Muscle layer of colon (tissue), 2 donors: ENCODE results near the gene USH2A.

Experiments
- H3K27ac ChIP-seq: one replicate; pipeline ENCODE4 v1.7.0; 2013; ENCODE audit warnings: low read depth, mild to moderate bottlenecking, low read length, moderate library complexity
- H3K27me3 ChIP-seq, 2 donors: one replicate each; pipeline ENCODE4 v1.7.0; 2013; ENCODE audit warnings: low read length in 2 of 2, mild to moderate bottlenecking in 2 of 2; ENCODE audit not compliant: insufficient read depth in 2 of 2, control insufficient read depth in 1 of 2
- H3K36me3 ChIP-seq: one replicate; pipeline ENCODE4 v1.7.0; 2013; ENCODE audit warnings: mild to moderate bottlenecking, low read length; ENCODE audit not compliant: insufficient read depth
- H3K4me1 ChIP-seq: one replicate; pipeline ENCODE4 v1.7.0; 2013; ENCODE audit warnings: mild to moderate bottlenecking, low read length; ENCODE audit not compliant: insufficient read depth
- H3K4me3 ChIP-seq, 2 donors: one replicate each; pipeline ENCODE4 v1.7.0; 2013; ENCODE audit warnings: low read length in 2 of 2, low read depth in 1 of 2, mild to moderate bottlenecking in 1 of 2, moderate library complexity in 1 of 2
- H3K9ac ChIP-seq: one replicate; pipeline ENCODE4 v1.7.0; 2013; ENCODE audit warnings: low read length
- H3K9me3 ChIP-seq: one replicate; pipeline ENCODE4 v1.7.0; 2013; ENCODE audit warnings: mild to moderate bottlenecking, low read length
- donor health status: abdominal sarcoma.
- donor health status: Adenocarcinoma of cecum.

Gene USH2A

DNA sequence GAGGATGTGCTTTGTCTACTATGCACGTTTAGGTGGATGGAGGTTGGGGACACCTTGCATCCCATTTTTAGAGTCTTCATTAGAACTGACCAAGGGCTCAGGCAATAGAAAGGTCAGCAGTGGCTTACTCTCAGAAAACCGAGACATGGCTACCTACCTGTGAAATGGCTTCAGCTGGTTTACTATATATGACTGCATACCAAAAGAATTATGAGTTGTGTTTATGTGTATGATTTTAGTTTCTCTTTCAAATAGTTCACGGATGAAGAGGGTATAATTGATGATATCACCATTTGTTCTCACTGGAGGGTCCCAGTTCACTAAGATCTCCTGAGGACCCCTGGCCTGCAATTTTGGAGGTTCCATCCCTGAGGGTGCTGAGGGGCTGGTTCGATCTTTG lies 749.3 kb downstream of the USH2A start:
- Histone ChIP-seq H3K27ac (no peak overlapping the region), H3K9me3 (no peaks in the 10 kb centered on the region), H3K36me3 (no peaks in the 10 kb centered on the region), H3K27me3 (no peaks in the 10 kb centered on the region), H3K4me1 (no peaks in the 10 kb centered on the region), H3K9ac (no peak overlapping the region), H3K4me3 (no peak overlapping the region)

DNA sequence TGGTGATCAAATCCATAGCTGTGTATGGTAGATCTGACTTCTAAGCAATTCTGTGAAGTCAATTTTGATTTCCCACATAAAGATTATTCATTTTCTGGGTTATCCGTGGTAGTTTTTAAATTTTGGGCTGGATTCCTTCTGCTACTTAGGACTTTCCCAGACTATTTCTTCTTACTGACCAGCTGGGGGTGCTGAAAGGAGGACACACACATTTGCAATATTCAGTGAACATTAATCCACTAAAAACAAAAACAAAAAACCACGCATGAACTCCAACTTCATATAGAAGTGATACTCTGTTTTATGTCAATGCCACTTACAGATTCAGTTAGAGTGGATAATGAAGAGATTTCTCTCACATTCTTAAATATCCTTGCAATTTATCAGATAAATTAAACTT lies 750.8 kb downstream of the USH2A start:
- no peaks in the 10 kb centered on the region for H3K4me1 ChIP-seq
- no peaks in the 10 kb centered on the region for H3K27me3 ChIP-seq
- no peak overlapping the region for H3K27ac ChIP-seq
- H3K4me3 ChIP-seq, result no peak overlapping the region
- H3K9ac ChIP-seq, result no peak overlapping the region
- H3K36me3 ChIP-seq, result no peaks in the 10 kb centered on the region
- H3K9me3 ChIP-seq, result no peaks in the 10 kb centered on the region

DNA sequence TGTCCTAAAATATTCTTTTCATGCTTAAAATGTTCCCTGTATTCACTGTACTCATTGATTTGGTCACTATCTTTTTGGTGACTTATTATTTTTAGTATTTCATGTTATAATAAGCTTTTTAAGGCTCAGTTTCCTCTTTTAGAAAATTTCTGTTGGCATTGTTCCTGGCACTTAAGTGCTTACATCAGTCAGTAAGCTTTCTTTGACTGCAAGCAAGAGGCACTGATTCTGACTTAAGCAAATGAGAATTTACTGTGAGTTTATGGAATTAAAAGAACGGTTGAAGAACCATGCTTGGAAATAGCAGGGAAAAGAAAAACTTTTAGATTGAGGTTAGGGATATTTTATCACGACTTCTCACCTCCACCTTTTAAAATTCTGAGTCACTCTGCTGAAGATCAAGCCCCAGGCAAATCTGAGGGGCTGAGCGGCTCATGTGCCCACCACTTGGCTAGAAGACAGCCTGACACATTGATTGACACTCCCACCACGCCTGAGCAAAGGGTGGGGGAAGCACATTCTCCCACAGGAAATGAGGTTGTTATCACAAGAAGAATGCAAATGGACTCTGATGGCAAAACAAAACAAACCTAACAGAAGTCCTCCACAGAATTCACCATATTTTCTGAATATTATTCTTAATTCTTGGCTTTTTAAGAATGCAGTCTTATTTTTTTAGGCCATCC lies 753.3 kb downstream of the USH2A start:
- H3K4me1 ChIP-seq, result no peaks in the 10 kb centered on the region
- H3K9ac ChIP-seq, result no peak overlapping the region
- no peaks in the 10 kb centered on the region for H3K9me3 ChIP-seq
- no peak overlapping the region for H3K4me3 ChIP-seq
- H3K27me3 ChIP-seq, result no peaks in the 10 kb centered on the region
- H3K27ac ChIP-seq, result no peak overlapping the region
- no peaks in the 10 kb centered on the region for H3K36me3 ChIP-seq

DNA sequence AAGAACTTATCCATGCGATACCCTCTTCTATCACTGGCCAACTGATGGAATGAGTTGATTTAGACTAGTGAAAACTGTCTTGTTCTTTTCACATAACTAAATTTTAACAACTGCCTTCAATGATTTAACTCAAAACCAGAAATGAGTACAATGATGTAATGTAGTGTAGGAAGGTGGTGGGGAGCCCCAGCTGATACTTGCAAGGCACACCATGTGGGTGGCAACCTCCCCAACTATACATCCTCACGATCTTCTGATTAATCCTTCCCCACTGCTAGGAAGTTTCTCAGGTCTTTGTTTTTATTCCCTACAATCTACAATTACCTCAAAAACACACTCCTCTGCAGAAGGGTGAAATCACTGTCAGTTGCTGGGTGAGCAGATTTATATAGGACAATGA lies 755.5 kb downstream of the USH2A start:
- H3K9ac ChIP-seq, result no peak overlapping the region
- no peaks in the 10 kb centered on the region for H3K9me3 ChIP-seq
- H3K4me1 ChIP-seq, result no peaks in the 10 kb centered on the region
- H3K27ac ChIP-seq, result no peak overlapping the region
- H3K4me3 ChIP-seq, result no peak overlapping the region
- no peaks in the 10 kb centered on the region for H3K36me3 ChIP-seq
- no peaks in the 10 kb centered on the region for H3K27me3 ChIP-seq

DNA sequence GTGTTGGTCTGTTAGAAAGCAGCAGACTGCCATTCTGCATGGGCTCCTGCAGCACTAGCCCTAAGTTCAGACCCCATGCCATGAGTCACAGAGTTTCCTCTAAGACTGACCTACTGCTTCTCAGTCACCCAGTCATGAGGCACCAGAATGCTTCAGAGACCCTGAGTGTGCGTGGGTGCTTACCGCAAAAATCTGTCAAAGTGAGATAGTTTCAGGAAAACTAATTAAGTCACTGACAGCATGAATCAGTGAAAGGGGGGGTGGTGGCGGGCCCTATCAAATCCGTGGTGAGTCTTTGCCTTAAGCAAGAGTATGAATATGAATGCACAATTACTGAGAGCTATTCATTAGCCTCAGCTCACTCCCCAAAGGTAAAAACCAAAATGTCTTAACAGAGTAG lies 758.0 kb downstream of the USH2A start:
- Histone ChIP-seq H3K36me3 (no peaks in the 10 kb centered on the region), H3K27ac (no peak overlapping the region), H3K9ac (no peak overlapping the region), H3K9me3 (no peaks in the 10 kb centered on the region), H3K4me1 (no peaks in the 10 kb centered on the region), H3K4me3 (no peak overlapping the region), H3K27me3 (no peaks in the 10 kb centered on the region)

DNA sequence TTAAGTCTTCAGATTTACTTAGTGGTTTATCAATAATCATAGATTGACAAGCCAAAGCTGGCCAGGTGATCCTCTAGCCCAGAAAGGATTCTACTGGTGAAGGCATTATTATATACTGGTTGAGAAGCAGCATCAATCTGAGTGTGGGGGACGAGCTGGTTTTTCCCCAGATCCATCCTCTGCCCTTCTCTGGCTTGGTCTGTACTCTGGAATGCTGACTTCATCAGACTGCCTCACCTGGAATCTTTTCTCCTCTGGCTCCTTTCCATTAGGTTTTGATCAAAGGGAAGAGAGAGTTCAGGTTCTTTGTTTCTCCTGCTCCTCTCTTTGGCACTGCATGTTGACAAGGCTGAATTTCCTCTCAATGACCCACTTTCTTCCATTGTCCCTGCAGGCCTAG lies 762.2 kb downstream of the USH2A start:
- H3K4me1 ChIP-seq, result no peaks in the 10 kb centered on the region
- no peak overlapping the region for H3K4me3 ChIP-seq
- no peak overlapping the region for H3K27ac ChIP-seq
- H3K36me3 ChIP-seq, result no peaks in the 10 kb centered on the region
- H3K27me3 ChIP-seq, result no peaks in the 10 kb centered on the region
- no peaks in the 10 kb centered on the region for H3K9me3 ChIP-seq
- no peak overlapping the region for H3K9ac ChIP-seq

DNA sequence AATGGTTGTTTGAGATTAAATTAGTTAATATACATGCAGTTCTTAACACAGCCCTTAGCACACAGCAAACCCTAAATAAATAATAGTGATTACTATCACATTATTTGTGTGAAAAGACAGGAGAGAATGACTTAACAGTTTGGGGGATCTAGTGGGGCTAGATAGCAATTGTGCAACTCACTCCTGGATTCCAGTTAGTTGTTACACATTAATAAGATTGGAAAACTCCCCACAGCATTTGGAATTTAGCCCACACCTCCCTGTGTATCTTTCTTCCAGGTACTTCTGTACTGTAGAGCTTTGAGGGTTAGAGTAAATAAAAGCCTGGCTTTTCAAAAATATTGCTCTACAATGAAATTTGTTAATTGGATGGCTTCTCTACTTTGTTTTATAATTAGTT lies 763.0 kb downstream of the USH2A start:
- H3K36me3 ChIP-seq, result no peaks in the 10 kb centered on the region
- no peak overlapping the region for H3K27ac ChIP-seq
- no peaks in the 10 kb centered on the region for H3K4me1 ChIP-seq
- H3K4me3 ChIP-seq, result no peak overlapping the region
- H3K27me3 ChIP-seq, result no peaks in the 10 kb centered on the region
- no peak overlapping the region for H3K9ac ChIP-seq
- H3K9me3 ChIP-seq, result no peaks in the 10 kb centered on the region

DNA sequence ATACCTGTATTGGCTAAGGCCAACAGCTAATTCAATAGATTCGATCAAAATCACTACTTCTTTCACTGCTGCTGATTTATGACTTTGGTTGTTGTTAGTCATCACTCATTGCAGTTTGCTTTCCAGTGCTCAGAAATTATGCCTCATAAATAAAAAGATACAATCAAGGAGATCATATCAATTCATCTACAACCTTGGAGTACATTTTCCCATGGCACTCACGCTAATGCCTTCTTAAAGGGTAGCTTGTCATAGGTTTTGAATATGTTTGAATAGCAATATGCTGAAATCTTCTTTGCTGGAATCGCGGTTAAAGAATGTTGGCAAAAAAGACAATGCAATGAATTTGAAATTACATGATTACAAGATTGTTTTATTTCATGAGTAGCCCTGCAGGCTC lies 766.2 kb downstream of the USH2A start:
- Histone ChIP-seq H3K4me3 (no peak overlapping the region), H3K4me1 (no peaks in the 10 kb centered on the region), H3K9ac (no peak overlapping the region), H3K27me3 (no peaks in the 10 kb centered on the region), H3K36me3 (no peaks in the 10 kb centered on the region), H3K9me3 (no peaks in the 10 kb centered on the region), H3K27ac (no peak overlapping the region)

DNA sequence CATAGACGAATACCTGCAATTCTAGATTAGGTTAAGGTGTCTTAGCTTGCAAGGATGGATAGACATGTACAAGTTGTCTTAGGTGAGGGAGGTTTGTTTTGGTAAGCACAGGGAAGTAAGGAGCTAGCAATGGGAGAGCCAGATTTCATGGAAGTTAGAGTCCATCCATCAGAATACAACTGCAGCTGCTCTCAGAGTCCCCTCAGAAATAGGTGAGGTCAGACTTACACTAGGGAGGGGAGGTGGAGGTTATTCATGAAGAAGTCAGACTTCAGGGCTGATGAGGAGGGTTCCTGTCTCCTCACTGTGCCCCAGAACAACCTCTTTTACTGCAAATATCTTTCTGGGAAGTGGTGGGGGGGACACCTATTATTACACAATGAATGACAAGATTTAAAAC lies 770.9 kb downstream of the USH2A start:
- no peaks in the 10 kb centered on the region for H3K9me3 ChIP-seq
- no peaks in the 10 kb centered on the region for H3K36me3 ChIP-seq
- no peak overlapping the region for H3K27ac ChIP-seq
- H3K9ac ChIP-seq, result no peak overlapping the region
- no peaks in the 10 kb centered on the region for H3K4me1 ChIP-seq
- no peaks in the 10 kb centered on the region for H3K27me3 ChIP-seq
- H3K4me3 ChIP-seq, result no peak overlapping the region

DNA sequence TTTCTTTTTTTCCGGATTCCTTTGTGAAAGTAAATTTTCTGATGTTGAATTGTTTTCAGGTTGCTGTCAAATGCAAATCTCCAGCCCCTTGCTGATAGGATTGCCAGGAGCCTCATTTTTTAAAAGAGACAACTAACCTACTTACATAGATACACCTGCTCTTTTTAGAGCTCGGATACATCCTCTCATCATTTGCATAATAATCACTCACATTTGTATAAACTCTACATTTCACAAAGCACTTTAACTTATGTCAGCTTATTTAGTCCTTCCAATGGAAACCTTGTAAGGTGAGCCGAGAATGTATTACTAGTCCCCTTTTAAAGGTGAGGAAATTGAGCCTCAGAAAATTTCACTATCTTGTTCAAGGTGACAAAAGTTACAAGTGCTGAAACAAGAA lies 771.4 kb downstream of the USH2A start:
- H3K36me3 ChIP-seq, result no peaks in the 10 kb centered on the region
- H3K4me1 ChIP-seq, result no peaks in the 10 kb centered on the region
- H3K27me3 ChIP-seq, result no peaks in the 10 kb centered on the region
- no peak overlapping the region for H3K27ac ChIP-seq
- no peaks in the 10 kb centered on the region for H3K9me3 ChIP-seq
- H3K9ac ChIP-seq, result no peak overlapping the region
- no peak overlapping the region for H3K4me3 ChIP-seq

DNA sequence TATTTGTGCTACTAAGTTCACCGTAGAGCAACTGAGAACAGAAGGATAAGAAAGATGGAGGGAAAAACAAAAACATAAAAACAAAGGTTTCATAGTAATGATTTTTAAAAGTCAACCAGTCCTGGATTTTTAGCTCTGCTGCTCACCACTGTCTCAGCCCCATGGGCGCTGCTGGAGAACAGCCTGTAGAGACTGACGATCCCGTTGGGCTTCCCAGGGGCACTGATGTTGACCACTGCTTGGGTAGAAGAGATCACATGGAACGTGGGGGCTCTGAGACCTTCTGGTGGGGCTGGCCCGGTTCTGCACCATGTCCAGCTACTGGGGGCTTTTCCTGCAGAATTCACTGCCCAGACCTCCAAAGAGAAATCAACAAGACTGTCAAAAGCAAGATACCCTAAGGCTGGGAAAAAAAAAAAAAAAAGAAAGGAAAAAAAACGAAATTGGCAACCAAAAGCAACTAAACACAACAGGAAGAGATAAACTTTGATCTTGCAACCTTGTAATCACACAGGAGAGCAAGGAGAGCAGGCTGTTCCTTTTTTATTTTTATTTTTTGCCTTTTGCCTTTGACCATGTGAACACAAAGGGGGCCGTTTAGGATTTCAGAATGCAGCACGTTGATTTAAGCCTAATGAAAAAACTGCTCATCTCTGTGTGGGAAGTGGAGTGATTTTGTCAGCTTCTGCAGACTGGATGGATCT lies 772.6 kb downstream of the USH2A start:
- no peaks in the 10 kb centered on the region for H3K9me3 ChIP-seq
- H3K4me1 ChIP-seq, result no peaks in the 10 kb centered on the region
- no peak overlapping the region for H3K9ac ChIP-seq
- no peak overlapping the region for H3K4me3 ChIP-seq
- no peaks in the 10 kb centered on the region for H3K27me3 ChIP-seq
- H3K27ac ChIP-seq, result no peak overlapping the region
- H3K36me3 ChIP-seq, result no peaks in the 10 kb centered on the region

DNA sequence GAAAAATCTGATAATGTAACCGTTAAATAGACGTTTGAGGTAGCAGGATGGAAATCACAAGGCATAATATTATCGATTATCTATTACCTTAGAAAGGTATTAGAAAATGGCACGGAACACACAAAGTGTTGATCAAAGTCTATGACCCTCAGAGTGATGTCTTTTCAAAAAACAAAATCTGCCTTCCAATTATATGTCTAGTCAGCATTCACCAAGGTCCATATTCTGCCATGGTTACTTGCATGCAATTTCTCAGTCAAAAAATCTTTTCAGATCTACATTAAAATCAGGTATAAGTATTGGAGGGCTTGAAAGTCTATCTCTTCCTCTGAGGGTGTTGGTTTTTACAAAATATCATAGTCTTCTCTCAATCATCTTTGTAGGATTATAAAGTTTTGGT lies 774.3 kb downstream of the USH2A start:
- Histone ChIP-seq H3K36me3 (no peaks in the 10 kb centered on the region), H3K27ac (no peak overlapping the region), H3K4me1 (no peaks in the 10 kb centered on the region), H3K9ac (no peak overlapping the region), H3K4me3 (no peak overlapping the region), H3K27me3 (no peaks in the 10 kb centered on the region), H3K9me3 (no peaks in the 10 kb centered on the region)
